ENCODE measurements around the gene TATDN2. TPM values are rescaled to one million over a fixed set of nuclear protein-coding genes. Genes with fewer than 3 reads are reported as not detected.

The TATDN2 gene
- total RNA-seq, 1 donor, result 19.2 TPM

GRCh38 chr3:10290481-10291176 is 42.4 kb downstream of the TATDN2 start:
- Histone ChIP-seq H3K9me3 (ENCODE audit: low read depth, low read length) (no peaks in the 10 kb centered on the region), H2AFZ (ENCODE audit: low read length) (no peak overlapping the region), H3K27ac (ENCODE audit: low read depth, low read length) (no peak overlapping the region), H3K4me1 (ENCODE audit: insufficient read depth, low read length) (peaks cover 14% of the 10 kb centered on the region), H3K4me3 (ENCODE audit: insufficient read depth, low read length) (no peak overlapping the region), H3K36me3 (ENCODE audit: insufficient read depth, low read length) (peaks cover 13% of the 10 kb centered on the region), H3K79me2 (ENCODE audit: insufficient read depth, low read length) (no peaks in the 10 kb centered on the region), H4K20me1 (ENCODE audit: insufficient read depth, low read length) (peaks cover 3% of the 10 kb centered on the region), H3K27me3 (ENCODE audit: insufficient read depth, low read length) (no peaks in the 10 kb centered on the region), H3K4me2 (ENCODE audit: insufficient read depth, low read length) (no peak overlapping the region)
- no peak for DNase-seq (ENCODE audit: insufficient read length, low spot score, missing footprints)
- TF ChIP-seq CTCF (IDR thresholded peaks at IDR 0.05; ENCODE audit: extremely low read depth, low read depth, low read length), result no peak

- Histone ChIP-seq H3K4me1 (ENCODE audit: insufficient read depth, low read length) (peaks cover 10% of the 10 kb centered on the region), H3K36me3 (ENCODE audit: insufficient read depth, low read length) (peaks cover 16% of the 10 kb centered on the region), H3K27ac (ENCODE audit: low read depth, low read length) (no peak overlapping the region), H4K20me1 (ENCODE audit: insufficient read depth, low read length) (peaks cover 3% of the 10 kb centered on the region), H3K79me2 (ENCODE audit: insufficient read depth, low read length) (no peaks in the 10 kb centered on the region), H3K4me2 (ENCODE audit: insufficient read depth, low read length) (no peak overlapping the region), H3K4me3 (ENCODE audit: insufficient read depth, low read length) (no peak overlapping the region), H2AFZ (ENCODE audit: low read length) (no peak overlapping the region), H3K9me3 (ENCODE audit: low read depth, low read length) (no peaks in the 10 kb centered on the region), H3K27me3 (ENCODE audit: insufficient read depth, low read length) (no peaks in the 10 kb centered on the region)
- no peak for TF ChIP-seq CTCF (IDR thresholded peaks at IDR 0.05; ENCODE audit: extremely low read depth, low read depth, low read length)
- DNase-seq (ENCODE audit: insufficient read length, low spot score, missing footprints), result no peak
These were observed 43.4 kb downstream of the TATDN2 start for GRCh38 chr3:10291641-10292040.

GRCh38 chr3:10292505-10293419 is 44.5 kb downstream of the TATDN2 start, which contains the start of gene GHRL:
GHRL (minus strand) TSS chr3:10292947; CDS start chr3:10290180, 2,767 bp downstream.
- Histone ChIP-seq H2AFZ (ENCODE audit: low read length) (no peak within 1 kb of the TSS), H3K4me1 (ENCODE audit: insufficient read depth, low read length) (peaks cover 6% of the 10 kb centered on the region), H3K36me3 (ENCODE audit: insufficient read depth, low read length) (peaks cover 15% of the 10 kb centered on the region), H3K4me2 (ENCODE audit: insufficient read depth, low read length) (no peak within 1 kb of the TSS), H3K27me3 (ENCODE audit: insufficient read depth, low read length) (no peaks in the 10 kb centered on the region), H3K9me3 (ENCODE audit: low read depth, low read length) (no peaks in the 10 kb centered on the region), H4K20me1 (ENCODE audit: insufficient read depth, low read length) (peaks cover 3% of the 10 kb centered on the region), H3K4me3 (ENCODE audit: insufficient read depth, low read length) (no peak within 1 kb of the TSS), H3K79me2 (ENCODE audit: insufficient read depth, low read length) (no peaks in the 10 kb centered on the region), H3K27ac (ENCODE audit: low read depth, low read length) (no peak within 1 kb of the TSS)
- peak; percentile 84 for DNase-seq (ENCODE audit: insufficient read length, low spot score, missing footprints)
- TF ChIP-seq CTCF (IDR thresholded peaks at IDR 0.05; ENCODE audit: extremely low read depth, low read depth, low read length), result no peak
